ENCODE data around the gene KLF16. TPM values are rescaled to one million over a fixed set of nuclear protein-coding genes. Genes with fewer than 3 reads are reported as not detected.
A peak's percentile ranks its signal among the peaks of the same experiment; 100 is the strongest.

KLF16 gene
- total and polyA plus RNA-seq, 9 of the 15 experiments (the other 6 are each of a cell fraction or from before 2014, with no cell fraction given): 0.04 to 60.4 (median 6.8) TPM

- TF ChIP-seq CHAMP1 (IDR thresholded peaks at IDR 0.05) (no peak), CHD4 (IDR thresholded peaks at IDR 0.05; ENCODE audit: insufficient read depth, insufficient replicate concordance, low read depth, low read length, poor library complexity, severe bottlenecking) (no peak), ZNF134 (CRISPR knock-in tag; conservative IDR thresholded peaks at IDR 0.05) (no peak), CBX8 (IDR thresholded peaks at IDR 0.05; ENCODE audit: borderline replicate concordance, extremely low read depth, low read depth, low read length, poor library complexity, severe bottlenecking) (no peak), MYNN (IDR thresholded peaks at IDR 0.05) (peak; percentile 61; the same call in 1 of the 2 replicates), MYNN (CRISPR knock-in tag; IDR thresholded peaks at IDR 0.05) (no peak), ZNF282 (CRISPR knock-in tag; IDR thresholded peaks at IDR 0.05) (no peak), KAT2B (IDR thresholded peaks at IDR 0.05; ENCODE audit: low read depth, low read length) (no peak), ZC3H4 (CRISPR knock-in tag; IDR thresholded peaks at IDR 0.05; ENCODE audit: borderline replicate concordance) (no peak), ZNF518B (CRISPR knock-in tag; IDR thresholded peaks at IDR 0.05) (no peak), ZNF586 (CRISPR knock-in tag; conservative IDR thresholded peaks at IDR 0.05) (no peak), ZNF280A (IDR thresholded peaks at IDR 0.05; ENCODE audit: low read depth, partially characterized antibody) (no peak), CTCF (IDR thresholded peaks at IDR 0.05 in 2 of 3, conservative IDR thresholded peaks at IDR 0.05 in 1 of 3; ENCODE audit: insufficient read depth in 2 of 3, low read depth in 1 of 3, low read length in 3 of 3) (peak; percentile 84 to 94 (median 87)), DPF2 (IDR thresholded peaks at IDR 0.05) (peak; percentile 10; the same call in 1 of the 2 replicates), HDGF (IDR thresholded peaks at IDR 0.05) (peak; percentile 96; the same call in 1 of the 2 replicates), CREM (IDR thresholded peaks at IDR 0.05; ENCODE audit: low read depth) (no peak), SLC30A9 (CRISPR knock-in tag; IDR thresholded peaks at IDR 0.05) (no peak), ZNF174 (CRISPR knock-in tag; IDR thresholded peaks at IDR 0.05) (no peak), SRSF3 (IDR thresholded peaks at IDR 0.05; ENCODE audit: insufficient read depth, low read length) (no peak)
These were observed 50.8 kb downstream of the KLF16 start (continued) for GRCh38 chr19:1812426-1813191.
